Stimulated activated CD4-positive, alpha-beta T cell treated with anti-CD3 and anti-CD28 coated beads, Interleukin-12 subunit alpha, Interleukin-12 subunit beta, amount 100 ng/mL, for 24 hours (primary cell): ENCODE measurements around the gene RHBDL3.

Experiments
- DNase-seq, 2 experiments: peaks; one replicate each; pipeline ENCODE4 v3.0.0-alpha.2; 2020; ENCODE audit warnings: low read depth in 2 of 2

RHBDL3 gene

DNA sequence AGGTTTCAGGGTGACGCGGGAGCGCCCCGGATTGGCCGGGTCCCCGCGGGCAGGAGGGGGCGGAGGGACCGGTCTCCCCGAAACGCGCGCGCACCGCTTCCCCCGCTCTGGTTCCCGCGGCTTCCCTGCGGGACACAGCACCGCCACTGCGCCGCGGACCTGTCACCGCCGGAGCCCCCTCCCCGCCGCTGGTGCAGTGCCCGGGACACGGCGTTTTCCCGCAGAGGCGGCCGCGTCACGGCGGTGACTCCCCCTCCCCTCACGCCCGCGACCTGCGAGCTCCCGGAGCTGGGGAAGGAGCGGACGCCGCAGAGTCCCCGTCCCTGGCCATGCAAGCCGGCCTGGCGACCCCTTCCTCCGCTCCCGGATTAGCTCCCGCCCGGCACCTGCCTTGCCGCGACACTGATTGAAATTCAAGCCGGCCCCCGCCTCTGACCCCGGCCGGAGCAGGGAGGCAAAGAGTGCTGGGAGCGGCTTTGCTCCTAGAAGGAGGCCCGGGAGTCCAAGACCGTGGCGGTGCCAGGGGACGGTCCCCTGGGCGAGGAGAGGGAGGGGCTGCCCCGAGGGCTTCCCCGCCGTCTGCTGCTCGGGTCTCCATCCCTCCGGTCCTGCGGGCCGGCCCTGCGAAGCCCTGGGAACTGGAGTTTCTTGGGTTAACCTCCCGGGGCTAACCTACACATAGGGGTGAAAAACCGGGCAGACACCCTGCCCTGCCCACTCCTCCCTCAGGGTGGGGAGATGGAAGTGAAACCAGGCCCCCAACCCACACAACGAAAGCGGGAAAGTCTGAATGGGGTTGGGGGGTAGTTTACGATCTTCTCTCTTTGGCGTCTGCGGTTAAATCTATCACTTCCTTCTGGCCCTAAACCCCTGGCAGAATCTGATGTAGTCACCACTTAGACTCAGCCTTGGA is 1.0 kb downstream of the RHBDL3 start:
- peak in 1 of 2 experiments; percentile 12 for DNase-seq

GRCh38 chr17:32267690-32268205 is 2.1 kb downstream of the RHBDL3 start:
- DNase-seq: peak in 1 of 2 experiments; percentile 15

GRCh38 chr17:32268734-32269288 is 3.2 kb downstream of the RHBDL3 start:
- DNase-seq: no peak

- no peak for DNase-seq
These were observed 3.7 kb downstream of the RHBDL3 start for GRCh38 chr17:32269377-32269776.

GRCh38 chr17:32271844-32272243 is 6.2 kb downstream of the RHBDL3 start:
- DNase-seq: no peak

DNA sequence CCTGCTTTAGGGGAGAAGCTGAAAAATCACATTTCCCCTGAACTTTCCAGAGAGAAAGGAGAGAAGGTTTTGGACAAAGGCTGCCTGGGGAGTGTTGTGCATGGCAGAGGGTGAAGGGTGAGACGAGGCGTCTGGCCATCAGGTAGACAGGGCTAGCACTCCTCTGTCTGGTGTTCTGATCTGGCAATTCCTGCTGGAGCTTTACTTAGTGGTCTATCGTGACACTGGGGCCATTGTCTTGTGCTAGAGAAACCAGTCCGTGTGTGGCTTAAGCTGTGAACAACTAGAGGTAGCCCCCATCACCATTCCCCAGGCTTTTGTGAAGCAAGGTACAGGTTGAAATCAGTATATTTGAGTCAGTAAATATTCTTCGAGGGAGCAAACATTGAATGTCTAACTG is 8.5 kb downstream of the RHBDL3 start:
- no peak for DNase-seq

- no peak for DNase-seq
These were observed 9.0 kb downstream of the RHBDL3 start for GRCh38 chr17:32274643-32275042.

DNA sequence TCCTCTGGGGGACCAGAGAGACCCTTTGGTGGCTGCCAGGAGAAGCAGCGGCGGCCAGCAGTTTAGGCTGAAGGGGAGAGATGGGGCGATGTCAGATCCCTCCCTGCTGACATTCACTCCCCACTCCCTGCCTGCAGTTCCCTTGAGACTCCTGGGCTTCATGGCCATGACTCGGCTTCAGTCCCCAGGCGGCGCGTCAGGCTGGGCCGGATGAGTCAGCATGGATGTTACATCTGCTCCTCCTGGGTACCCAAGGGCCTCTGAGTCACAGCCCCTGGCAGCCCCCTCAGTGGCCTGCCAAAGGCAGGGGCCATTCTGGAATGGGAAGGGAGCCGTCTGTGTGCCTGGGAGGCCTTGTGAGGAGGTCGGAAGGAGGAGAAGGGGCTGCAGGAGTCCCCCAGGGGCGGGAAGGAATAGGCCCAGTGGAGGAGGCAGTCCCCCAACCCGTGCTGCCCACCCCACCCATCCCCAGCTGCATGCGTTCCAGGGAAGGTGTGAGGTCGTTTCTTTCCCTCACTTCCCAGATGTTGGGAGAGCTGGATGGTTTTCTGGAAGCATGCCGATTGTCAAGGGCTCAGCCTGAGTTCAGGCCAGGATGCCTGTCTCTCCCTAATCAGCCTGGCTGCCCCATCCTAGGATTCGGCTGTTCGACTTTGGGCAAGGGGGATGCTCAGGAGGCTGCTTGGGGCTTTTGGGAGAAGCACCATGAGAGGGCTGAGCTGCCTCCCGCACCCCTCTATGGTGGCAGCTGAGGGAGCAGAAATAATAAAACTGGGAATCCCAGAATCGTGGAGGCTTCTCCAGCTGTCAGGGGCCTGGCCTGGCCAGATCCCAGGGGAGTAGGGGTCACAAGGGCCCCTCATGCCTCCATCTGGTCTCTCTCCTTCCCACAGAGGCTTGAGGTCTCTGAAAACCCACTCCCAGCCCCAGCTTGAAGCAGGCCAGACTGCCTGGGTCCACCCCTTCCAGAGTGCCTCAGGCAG is 9.7 kb downstream of the RHBDL3 start:
- DNase-seq: no peak

DNA sequence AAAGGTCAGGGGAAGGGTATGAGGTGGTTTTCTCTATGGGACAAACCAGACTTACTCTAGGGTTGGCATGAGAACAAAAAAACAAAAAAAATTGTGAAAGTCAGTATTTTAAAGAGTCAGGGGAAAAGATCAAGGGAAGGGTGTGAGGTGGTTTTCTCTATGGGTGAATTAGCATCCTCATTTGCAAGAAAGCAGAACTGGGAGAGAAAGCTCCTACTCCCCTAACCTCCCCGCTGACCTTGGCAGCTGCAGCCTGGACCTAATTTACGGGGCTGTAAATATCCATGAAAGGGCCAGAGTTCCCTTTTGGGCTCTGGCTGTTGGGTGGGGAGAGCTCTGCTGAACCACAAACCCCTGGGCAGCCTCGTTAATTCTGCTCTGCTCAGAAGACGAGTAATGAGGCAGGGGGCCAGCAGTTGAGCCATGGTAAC is 10.6 kb downstream of the RHBDL3 start:
- DNase-seq: no peak

DNA sequence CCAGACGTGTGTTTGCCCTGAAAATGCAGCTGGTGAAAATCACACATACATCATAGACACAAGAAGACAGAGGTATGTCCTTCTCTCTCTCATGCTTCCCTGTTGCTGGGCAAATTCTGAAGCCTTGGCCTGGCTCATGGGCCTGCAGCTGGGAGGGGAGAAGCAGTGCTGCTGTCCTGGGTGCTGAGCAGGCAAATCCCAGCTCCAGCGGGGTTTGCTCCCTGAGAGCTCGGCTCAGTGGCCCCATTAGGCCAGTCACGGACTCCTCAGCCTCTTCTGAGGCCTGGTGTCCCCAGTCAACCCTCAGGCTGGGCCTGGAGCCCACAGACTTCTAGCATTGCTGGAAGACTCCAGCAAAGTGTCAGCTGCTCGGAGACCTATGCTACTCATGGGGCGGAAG is 11.7 kb downstream of the RHBDL3 start:
- DNase-seq: no peak

GRCh38 chr17:32278815-32279214 is 13.2 kb downstream of the RHBDL3 start:
- no peak for DNase-seq

GRCh38 chr17:32279891-32280716 is 14.5 kb downstream of the RHBDL3 start:
- no peak for DNase-seq

DNA sequence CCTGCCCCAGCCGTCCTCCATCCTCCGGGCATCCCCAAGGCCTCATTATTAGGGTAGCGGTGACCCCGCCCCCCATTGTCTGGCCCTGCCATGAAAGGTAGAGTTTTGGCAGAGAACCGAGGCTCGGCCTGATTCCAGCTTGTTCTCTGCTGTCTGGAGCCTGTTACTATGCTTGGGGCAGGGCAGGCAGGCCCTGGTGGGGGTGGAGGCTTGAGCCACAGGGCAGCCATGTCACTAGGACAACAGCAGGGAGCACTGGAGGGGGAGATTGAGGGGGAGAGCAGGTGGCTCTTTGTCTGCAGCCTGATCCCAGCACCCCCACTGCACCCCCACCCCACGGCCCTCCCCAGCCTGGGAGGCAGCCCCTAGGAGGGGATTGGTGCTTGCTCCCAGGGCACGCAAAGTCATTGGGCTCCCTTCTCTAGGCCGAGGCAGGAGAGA is 15.4 kb downstream of the RHBDL3 start:
- no peak for DNase-seq

DNA sequence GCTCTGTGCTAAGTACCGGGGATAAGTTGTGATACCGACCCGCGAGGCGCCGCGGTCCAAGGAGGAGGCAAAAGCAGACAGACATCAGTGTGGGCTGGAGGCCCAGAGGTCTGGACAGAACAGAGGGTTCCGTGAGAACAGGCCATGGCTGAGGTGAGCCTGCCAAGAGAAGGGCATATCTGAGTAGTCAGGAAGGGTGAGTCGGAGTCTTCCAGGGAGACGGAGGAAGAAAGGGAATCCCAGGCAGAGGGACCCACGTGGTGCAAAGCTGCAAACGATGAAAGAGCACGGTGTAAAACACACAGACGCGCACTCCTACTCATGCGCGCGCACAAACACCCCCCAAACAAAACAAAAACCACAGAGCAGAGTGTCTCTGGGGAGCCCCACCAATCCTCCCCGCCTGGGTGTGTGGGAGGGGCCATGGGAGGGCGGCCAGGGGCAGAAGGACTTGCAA is 18.1 kb downstream of the RHBDL3 start:
- no peak for DNase-seq

DNA sequence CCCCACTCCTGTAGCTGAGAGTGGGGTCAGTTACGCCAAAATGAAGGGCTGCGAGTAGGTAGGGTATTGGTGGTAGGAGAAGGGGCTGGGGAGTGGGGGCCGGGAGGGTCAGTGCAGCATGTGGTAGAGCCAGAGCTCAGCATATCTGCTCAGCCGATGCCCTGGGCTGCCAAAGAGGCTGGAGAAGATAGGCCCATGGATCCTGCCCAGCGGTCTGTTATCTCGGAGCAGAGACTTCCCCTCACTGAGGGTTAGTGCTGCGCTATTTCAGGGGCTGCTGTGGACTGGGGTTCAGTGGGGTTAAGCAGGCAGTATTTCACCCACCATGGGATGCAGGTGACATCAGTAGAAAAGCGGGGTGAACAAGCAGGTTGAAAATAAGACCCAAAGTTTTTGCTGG is 19.7 kb downstream of the RHBDL3 start:
- DNase-seq: no peak

DNA sequence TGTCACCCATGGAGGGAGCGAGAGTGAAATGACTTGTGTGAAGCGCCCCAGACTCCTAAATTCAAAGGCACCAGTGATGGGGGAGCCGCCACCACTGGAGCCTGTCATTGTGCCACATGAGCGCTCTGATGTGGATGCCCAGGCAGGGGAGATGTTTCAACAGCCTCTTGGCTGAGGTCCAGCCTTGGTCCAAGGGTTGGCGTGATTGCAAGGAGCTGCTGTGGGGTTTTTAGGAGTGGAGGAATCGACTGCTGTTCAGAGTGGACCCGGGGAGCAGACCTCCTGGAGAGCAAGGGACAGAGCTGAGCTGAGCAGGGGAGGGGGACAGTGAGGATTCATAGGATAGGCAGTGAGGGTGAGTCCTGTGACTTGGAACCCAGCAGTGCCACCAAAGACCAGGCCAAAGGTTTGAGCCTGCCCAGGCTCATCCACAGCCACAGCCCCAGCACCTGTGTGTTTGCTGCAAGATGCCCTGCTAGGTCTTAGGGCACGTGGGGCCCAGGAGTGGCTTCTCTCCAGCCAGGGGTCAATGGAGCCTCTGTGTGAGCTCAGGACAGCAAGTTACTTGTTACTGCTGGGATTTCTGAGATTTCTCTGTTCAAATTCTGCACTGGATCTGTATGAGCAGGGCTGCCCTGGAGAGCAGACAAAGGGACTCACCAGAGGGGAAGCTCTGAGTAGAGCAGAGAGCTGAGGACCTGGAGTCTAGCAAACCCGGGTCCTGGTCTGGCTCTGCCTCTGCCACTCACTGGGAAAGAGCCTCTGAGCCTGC is 20.3 kb downstream of the RHBDL3 start:
- DNase-seq: no peak

DNA sequence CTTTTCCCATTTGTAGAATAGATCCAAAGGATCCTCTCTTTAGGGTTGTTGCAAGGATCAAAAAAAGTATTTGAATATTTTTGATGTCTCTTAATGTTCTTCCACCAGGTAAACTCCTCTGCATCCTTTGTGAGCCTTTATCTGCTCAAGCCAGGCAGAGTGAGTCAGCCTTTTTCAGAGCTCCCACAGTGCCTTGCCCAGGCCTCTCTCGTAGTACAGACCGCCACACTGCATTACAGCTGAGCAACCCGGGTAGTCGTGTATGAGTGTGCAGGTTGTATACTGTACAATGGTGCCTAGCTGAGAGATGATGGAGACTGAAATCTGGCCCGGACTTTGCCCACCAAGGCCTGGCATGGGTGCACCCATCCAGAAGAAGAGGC is 20.9 kb downstream of the RHBDL3 start:
- DNase-seq: no peak

DNA sequence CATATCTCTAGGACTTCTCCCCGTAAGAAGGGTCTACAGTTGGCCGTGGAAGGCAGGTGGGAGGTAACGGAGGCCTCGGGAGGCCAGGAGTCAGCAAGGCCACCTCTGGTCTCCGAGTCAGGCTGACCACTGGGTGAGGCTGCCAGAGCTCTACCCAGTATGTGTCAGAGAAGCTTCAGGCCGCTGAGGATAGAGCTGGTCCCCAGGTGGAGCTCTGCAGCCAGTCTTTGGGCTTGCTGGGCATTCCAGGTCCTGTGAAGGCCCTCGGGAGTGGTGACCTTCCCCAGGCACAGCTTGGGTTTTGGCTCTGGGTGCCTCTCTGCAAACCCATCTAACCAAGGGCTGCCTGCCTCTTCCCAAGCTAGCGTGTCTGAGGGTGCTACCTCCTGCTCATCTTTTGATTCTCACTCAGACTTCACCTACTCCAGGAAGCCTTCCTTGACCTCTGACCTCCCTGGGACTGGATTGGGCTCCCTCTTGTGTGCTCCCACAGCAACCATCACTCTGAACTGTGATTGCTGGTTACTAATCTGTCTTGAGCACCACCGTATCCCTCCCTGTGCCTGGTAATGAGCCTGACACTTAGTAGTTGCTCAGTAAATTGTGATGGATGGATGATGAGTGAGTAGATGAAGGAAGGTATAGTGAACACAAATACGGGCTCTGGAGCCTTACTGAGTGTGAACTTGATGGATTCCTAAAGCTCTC is 22.3 kb downstream of the RHBDL3 start:
- DNase-seq: no peak

- no peak for DNase-seq
These were observed 23.0 kb downstream of the RHBDL3 start for GRCh38 chr17:32288615-32289014.
